HCT116 (cell line): ENCODE data around the gene EYA3.
A peak's percentile ranks its signal among the peaks of the same experiment; 100 is the strongest.

ENCODE experiments used
- CTCF ChIP-seq, 3 experiments: fragments of 200-600 bp in 1 of 3; sonication (generic) in 1 of 3; IDR thresholded peaks in 2 of 3; conservative IDR thresholded peaks in 1 of 3; 2 replicates each; pipeline ENCODE4 v1.5.1; 2012 to 2017; ENCODE audit warnings: low read depth in 2 of 3, low read length in 2 of 3, antibody characterized with exemption in 1 of 3, borderline replicate concordance in 1 of 3, control low read depth in 1 of 3, mild to moderate bottlenecking in 1 of 3, mixed read lengths in 1 of 3, mixed run types in 1 of 3, moderate library complexity in 1 of 3; ENCODE audit not compliant: insufficient read depth in 1 of 3
- EZH2 ChIP-seq: fragments of 200-600 bp; sonication (generic); IDR thresholded peaks from 2 replicates; pipeline ENCODE4 v1.6.1; 2017; ENCODE audit warnings: antibody characterized with exemption, mixed run types
- FOSL1 ChIP-seq: IDR thresholded peaks from 2 replicates; pipeline ENCODE4 v1.6.1; 2012; ENCODE audit warnings: low read depth
- POLR2A ChIP-seq: IDR thresholded peaks from 2 replicates; pipeline ENCODE4 v1.7.0; 2011; ENCODE audit warnings: borderline replicate concordance; ENCODE audit not compliant: insufficient read depth, insufficient read length; ENCODE audit errors: extremely low read depth
- POLR2AphosphoS5 ChIP-seq: IDR thresholded peaks from 2 replicates; pipeline ENCODE4 v1.6.1; 2011; ENCODE audit warnings: mild to moderate bottlenecking, low read depth, low read length, moderate library complexity
- RAD21 ChIP-seq: IDR thresholded peaks from 2 replicates; pipeline ENCODE4 v1.6.1; 2012; ENCODE audit warnings: low read depth, mild to moderate bottlenecking
- SRF ChIP-seq: IDR thresholded peaks from 2 replicates; pipeline ENCODE4 v1.6.1; 2012; ENCODE audit warnings: low read depth
- YY1 ChIP-seq: IDR thresholded peaks from 2 replicates; pipeline ENCODE4 v1.6.1; 2011; ENCODE audit warnings: low read length, low read depth, moderate library complexity, mild to moderate bottlenecking; ENCODE audit not compliant: insufficient replicate concordance; ENCODE audit errors: extremely low read depth
- ZFX ChIP-seq: fragments of 450-650 bp; IDR thresholded peaks from 2 replicates; pipeline ENCODE4 v1.6.1; 2017

- TF ChIP-seq EZH2, result no peak
- TF ChIP-seq CTCF (IDR thresholded peaks at IDR 0.05 in 2 of 3, conservative IDR thresholded peaks at IDR 0.05 in 1 of 3; ENCODE audit: borderline replicate concordance in 1 of 3, insufficient read depth in 1 of 3, low read depth in 2 of 3, low read length in 2 of 3), result peak in 1 of 3 experiments; percentile 16; a peak in 1 of 6 replicates
- no peak for TF ChIP-seq SRF
- no peak for TF ChIP-seq POLR2A
- no peak for TF ChIP-seq YY1
- no peak for TF ChIP-seq RAD21
- no peak for TF ChIP-seq POLR2AphosphoS5
- TF ChIP-seq ZFX, result no peak
- no peak for TF ChIP-seq FOSL1
These were observed 160.0 kb downstream of the EYA3 start for GRCh38 chr1:27928216-27928954.
